ENCODE results near the gene ATP2A3.

DNA sequence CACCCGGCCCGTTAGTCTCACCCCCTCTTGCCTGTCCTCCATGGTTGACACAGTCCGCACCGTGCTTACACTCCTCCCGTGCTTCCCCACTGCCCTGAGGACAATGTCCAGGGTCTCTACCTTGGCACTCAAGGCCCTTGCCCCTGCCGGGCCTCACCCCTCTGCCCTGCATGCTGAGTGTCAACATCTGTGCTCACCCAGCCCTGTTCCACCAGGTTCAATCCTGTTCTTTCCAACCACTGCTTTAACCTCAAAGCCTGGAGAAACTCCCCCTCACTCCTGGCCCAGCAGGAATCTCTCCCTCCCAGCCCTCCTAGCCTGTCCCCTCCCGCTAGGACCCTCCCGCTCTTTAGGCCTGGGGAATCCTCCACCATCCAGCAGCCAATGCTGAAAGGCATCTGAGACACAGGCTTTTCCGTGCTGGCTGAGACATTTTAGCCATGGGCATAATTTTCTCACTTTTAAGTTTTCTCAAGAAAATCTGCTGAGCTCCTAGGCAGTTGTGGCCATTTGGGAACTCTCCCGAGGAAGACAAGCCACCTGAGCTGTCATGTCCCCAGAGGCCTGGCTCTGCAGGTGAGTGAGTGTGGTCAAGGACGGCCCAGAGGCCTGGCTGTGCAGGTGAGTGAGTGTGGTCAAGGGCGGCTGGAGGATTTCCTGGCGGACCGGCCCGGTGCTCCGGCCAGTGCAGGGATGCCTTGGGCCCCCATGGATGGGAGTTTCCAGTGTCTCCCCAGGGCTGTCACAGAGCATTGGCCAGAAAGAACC, 37.2 kb downstream of the ATP2A3 start:
- TF ChIP-seq, protein P1, sequence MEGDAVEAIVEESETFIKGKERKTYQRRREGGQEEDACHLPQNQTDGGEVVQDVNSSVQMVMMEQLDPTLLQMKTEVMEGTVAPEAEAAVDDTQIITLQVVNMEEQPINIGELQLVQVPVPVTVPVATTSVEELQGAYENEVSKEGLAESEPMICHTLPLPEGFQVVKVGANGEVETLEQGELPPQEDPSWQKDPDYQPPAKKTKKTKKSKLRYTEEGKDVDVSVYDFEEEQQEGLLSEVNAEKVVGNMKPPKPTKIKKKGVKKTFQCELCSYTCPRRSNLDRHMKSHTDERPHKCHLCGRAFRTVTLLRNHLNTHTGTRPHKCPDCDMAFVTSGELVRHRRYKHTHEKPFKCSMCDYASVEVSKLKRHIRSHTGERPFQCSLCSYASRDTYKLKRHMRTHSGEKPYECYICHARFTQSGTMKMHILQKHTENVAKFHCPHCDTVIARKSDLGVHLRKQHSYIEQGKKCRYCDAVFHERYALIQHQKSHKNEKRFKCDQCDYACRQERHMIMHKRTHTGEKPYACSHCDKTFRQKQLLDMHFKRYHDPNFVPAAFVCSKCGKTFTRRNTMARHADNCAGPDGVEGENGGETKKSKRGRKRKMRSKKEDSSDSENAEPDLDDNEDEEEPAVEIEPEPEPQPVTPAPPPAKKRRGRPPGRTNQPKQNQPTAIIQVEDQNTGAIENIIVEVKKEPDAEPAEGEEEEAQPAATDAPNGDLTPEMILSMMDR (IDR thresholded peaks at IDR 0.05): no peak
- no peak for TF ChIP-seq POLR2A (IDR thresholded peaks at IDR 0.05)

Measured in heart left ventricle (tissue), 13 donors.